ENCODE results near the gene CA10. TPM values are rescaled to one million over a fixed set of nuclear protein-coding genes. Genes with fewer than 3 reads are reported as not detected.

The CA10 gene
- total and polyA plus RNA-seq, 8 donors, result 1.3 TPM; not detected in 7

DNA sequence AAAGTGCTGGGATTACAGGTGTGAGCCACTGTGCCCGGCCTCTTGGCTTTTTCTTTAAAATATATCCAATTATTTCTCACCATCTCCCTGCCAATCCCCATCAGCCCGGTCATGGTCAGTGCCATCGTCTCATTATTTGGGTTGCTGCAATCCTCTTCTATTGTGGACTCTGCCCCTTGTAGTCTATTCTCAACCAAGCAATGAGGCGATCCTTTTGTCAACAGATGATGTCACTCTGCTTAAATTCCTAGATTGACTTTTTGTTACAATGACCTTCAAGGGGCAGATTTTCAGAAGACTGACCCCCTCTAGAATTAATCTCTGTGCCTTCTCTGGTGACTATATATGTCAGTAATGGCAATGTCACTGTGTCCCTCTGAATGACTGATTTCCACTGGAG, 513.5 kb downstream of the CA10 start:
- TF ChIP-seq, protein P1, sequence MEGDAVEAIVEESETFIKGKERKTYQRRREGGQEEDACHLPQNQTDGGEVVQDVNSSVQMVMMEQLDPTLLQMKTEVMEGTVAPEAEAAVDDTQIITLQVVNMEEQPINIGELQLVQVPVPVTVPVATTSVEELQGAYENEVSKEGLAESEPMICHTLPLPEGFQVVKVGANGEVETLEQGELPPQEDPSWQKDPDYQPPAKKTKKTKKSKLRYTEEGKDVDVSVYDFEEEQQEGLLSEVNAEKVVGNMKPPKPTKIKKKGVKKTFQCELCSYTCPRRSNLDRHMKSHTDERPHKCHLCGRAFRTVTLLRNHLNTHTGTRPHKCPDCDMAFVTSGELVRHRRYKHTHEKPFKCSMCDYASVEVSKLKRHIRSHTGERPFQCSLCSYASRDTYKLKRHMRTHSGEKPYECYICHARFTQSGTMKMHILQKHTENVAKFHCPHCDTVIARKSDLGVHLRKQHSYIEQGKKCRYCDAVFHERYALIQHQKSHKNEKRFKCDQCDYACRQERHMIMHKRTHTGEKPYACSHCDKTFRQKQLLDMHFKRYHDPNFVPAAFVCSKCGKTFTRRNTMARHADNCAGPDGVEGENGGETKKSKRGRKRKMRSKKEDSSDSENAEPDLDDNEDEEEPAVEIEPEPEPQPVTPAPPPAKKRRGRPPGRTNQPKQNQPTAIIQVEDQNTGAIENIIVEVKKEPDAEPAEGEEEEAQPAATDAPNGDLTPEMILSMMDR (IDR thresholded peaks at IDR 0.05), result no peak
- no peak for TF ChIP-seq POLR2AphosphoS5 (IDR thresholded peaks at IDR 0.05)
- no peak for TF ChIP-seq EP300 (IDR thresholded peaks at IDR 0.05)
- no peak for TF ChIP-seq POLR2A (IDR thresholded peaks at IDR 0.05)
- Histone ChIP-seq H3K4me1 (no peaks in the 10 kb centered on the region), H3K27me3 (peaks cover 0 to 45% (median 0%) of the 10 kb centered on the region in 3 donors), H3K4me3 (no peak overlapping the region), H3K36me3 (no peaks in the 10 kb centered on the region), H3K27ac (no peak overlapping the region), H3K9me3 (no peaks in the 10 kb centered on the region)
- intact Hi-C loops (cut with DNase I; ENCODE audit: low total_unique reads), result no loop called here
- WGBS, 5 donors, result 77 to 86% (median 84%) methylated on average over 4 of the region's 4 CpGs
- DNase-seq, result no peak

DNA sequence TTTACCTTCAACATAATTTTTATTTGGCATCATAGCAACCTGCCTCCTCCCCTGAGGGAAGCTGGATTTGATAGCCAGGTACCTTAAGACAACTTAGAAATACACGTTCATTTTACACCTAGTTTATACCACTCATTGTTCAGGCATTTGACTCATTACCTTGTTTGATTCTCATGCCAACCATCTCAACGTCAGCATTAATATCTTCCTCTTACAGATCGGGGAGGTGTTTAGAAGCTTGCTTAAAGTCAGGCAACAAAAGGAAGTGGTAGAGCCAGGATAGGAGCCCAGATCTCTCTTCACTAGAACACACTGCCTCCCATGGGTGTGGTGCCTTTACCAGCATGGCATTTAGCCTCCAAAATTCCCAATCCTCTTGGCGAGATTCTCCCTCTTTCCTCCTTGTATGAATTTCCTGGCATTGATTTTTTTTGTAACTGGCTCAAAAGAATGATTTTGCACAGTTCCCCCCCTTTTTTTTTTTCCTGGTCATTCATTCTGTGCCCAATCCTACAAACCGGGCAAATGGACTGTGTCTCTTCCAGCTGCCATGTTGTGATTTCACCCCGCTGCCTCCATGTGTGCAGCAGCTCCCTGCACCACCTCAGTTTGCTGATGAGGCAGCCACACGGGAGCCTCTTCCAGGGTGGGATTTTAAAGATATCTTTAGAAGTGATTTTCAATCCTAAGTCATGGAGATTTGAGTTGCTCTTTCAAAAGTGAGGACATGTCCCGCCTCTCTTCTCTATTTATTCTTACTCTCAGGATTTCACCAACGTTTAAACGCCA, 514.6 kb downstream of the CA10 start:
- DNase-seq, result no peak
- no peaks in the 10 kb centered on the region for H3K36me3 ChIP-seq
- H3K4me3 ChIP-seq, result no peak overlapping the region
- TF ChIP-seq EP300 (IDR thresholded peaks at IDR 0.05) (no peak), POLR2AphosphoS5 (IDR thresholded peaks at IDR 0.05) (no peak), POLR2A (IDR thresholded peaks at IDR 0.05) (no peak)
- TF ChIP-seq, protein P1 (IDR thresholded peaks at IDR 0.05), result no peak
- no peaks in the 10 kb centered on the region for H3K9me3 ChIP-seq
- no peaks in the 10 kb centered on the region for H3K4me1 ChIP-seq
- H3K27ac ChIP-seq, result no peak overlapping the region
- peaks cover 0 to 45% (median 0%) of the 10 kb centered on the region in 3 donors for H3K27me3 ChIP-seq
- 80 to 83% (median 82%) methylated on average over 10 of the region's 10 CpGs for WGBS, 5 donors
- intact Hi-C loops (cut with DNase I; ENCODE audit: low total_unique reads), result no loop called here

DNA sequence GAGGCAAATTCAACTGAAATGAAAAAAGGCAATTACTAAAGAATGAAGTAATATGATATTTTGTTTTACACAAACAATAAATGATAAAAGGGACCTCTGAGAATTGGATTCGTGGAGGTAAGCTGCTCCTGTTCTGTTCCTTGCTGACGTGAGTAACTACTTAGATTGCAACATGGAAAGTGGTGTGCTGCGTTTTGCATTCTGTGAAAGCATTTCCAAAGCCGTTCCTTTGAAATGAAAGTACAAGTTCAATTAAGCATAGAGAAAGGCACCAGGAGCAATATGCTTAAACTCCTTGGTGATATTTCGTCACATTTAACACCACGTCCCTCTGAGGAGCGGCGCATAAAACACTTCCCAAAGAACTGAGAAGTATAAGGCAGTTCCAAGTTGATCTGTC, 516.5 kb downstream of the CA10 start:
- H3K9me3 ChIP-seq, result no peaks in the 10 kb centered on the region
- WGBS, 5 donors, result 57 to 77% (median 73%) methylated on average over 8 of the region's 8 CpGs
- H3K4me1 ChIP-seq, result no peaks in the 10 kb centered on the region
- no peak overlapping the region for H3K4me3 ChIP-seq
- peaks cover 0 to 41% (median 0%) of the 10 kb centered on the region in 3 donors for H3K27me3 ChIP-seq
- intact Hi-C loops (cut with DNase I; ENCODE audit: low total_unique reads), result no loop called here
- no peak for DNase-seq
- TF ChIP-seq, protein P1 (IDR thresholded peaks at IDR 0.05), result no peak
- TF ChIP-seq POLR2AphosphoS5 (IDR thresholded peaks at IDR 0.05) (no peak), POLR2A (IDR thresholded peaks at IDR 0.05) (no peak), EP300 (IDR thresholded peaks at IDR 0.05) (no peak)
- no peaks in the 10 kb centered on the region for H3K36me3 ChIP-seq
- H3K27ac ChIP-seq, result no peak overlapping the region

DNA sequence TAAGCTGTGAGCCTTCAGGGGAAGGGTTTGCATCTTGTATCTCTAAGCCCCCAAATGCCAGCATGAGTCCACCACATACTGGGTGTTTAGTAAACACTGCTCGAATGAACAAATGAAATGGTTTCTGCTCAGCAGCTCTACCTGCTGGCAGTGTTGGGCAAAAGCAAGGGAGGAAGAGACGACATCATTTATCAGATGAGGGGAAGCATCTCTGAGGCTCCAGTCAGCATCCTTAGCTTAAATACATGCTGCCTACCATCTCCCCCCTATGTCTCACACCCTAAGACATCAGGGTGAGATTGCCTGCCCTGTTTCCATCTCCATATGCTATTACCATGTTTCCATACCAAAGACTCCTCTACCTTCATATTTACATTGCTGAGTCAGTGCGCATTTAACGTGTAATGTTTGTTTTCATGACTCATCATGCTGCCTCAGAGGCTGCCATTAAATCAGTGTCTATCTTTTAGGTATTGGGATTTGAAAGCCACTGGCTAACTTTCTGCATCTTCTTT, 518.3 kb downstream of the CA10 start:
- DNase-seq, result no peak
- intact Hi-C loops (cut with DNase I; ENCODE audit: low total_unique reads), result no loop called here
- Histone ChIP-seq H3K9me3 (no peaks in the 10 kb centered on the region), H3K4me3 (no peak overlapping the region), H3K36me3 (no peaks in the 10 kb centered on the region), H3K4me1 (no peaks in the 10 kb centered on the region), H3K27me3 (peaks cover 0 to 26% (median 0%) of the 10 kb centered on the region in 3 donors), H3K27ac (no peak overlapping the region)
- TF ChIP-seq POLR2AphosphoS5 (IDR thresholded peaks at IDR 0.05), result no peak
- TF ChIP-seq POLR2A (IDR thresholded peaks at IDR 0.05), result no peak
- no peak for TF ChIP-seq EP300 (IDR thresholded peaks at IDR 0.05)
- TF ChIP-seq, protein P1 (IDR thresholded peaks at IDR 0.05), result no peak
- WGBS, 5 donors, result 29 to 35% (median 33%) methylated on average over 4 of the region's 4 CpGs
